Fibroblast of villous mesenchyme (primary cell): ENCODE measurements around the gene CUL9. TPM values are rescaled to one million over a fixed set of nuclear protein-coding genes. Genes with fewer than 3 reads are reported as not detected.

ENCODE experiments used
- DNase-seq: peaks from one replicate; pipeline ENCODE4 v3.0.0-alpha.2; 2010; ENCODE audit warnings: low read depth
- H3K4me3 ChIP-seq: 2 replicates; pipeline ENCODE4 v1.5.1; 2011; ENCODE audit warnings: low read depth, mild to moderate bottlenecking, low read length
- total RNA-seq: library from RNA; depleted of rRNA; stranded (reverse); fragments of >200 nt; gene quantifications from 2 replicates; pipeline ENCODE4 v1.2.3, GENCODE V29; 2012
- TF ChIP-seq, protein P1 (sequence below): IDR thresholded peaks from 2 replicates; pipeline ENCODE4 v1.5.1; 2012; ENCODE audit warnings: low read depth, mild to moderate bottlenecking, low read length; ENCODE audit not compliant: insufficient read depth

The CUL9 gene
- total RNA-seq, 1 donor = 23.3 TPM

DNA sequence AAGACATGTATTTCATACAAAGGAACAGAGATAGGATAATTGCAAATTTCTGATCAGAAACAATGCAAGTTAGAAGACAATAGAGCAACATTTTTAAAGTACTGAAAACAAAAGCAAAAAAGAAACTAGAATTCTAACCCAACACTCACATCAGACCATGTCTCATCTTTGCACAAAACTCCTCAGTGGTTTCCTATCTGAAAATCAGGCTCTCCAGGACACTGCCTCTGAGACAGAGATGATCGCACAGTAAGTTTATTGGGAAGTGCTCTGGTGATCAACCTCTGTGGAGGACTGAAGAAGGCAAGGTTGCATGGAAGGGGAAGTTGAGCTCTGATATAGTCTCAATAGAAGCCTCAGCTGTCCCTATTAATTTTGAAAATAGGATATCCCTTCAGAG lies 59.0 kb downstream of the CUL9 start:
- no peak for DNase-seq
- TF ChIP-seq, protein P1, sequence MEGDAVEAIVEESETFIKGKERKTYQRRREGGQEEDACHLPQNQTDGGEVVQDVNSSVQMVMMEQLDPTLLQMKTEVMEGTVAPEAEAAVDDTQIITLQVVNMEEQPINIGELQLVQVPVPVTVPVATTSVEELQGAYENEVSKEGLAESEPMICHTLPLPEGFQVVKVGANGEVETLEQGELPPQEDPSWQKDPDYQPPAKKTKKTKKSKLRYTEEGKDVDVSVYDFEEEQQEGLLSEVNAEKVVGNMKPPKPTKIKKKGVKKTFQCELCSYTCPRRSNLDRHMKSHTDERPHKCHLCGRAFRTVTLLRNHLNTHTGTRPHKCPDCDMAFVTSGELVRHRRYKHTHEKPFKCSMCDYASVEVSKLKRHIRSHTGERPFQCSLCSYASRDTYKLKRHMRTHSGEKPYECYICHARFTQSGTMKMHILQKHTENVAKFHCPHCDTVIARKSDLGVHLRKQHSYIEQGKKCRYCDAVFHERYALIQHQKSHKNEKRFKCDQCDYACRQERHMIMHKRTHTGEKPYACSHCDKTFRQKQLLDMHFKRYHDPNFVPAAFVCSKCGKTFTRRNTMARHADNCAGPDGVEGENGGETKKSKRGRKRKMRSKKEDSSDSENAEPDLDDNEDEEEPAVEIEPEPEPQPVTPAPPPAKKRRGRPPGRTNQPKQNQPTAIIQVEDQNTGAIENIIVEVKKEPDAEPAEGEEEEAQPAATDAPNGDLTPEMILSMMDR = no peak

DNA sequence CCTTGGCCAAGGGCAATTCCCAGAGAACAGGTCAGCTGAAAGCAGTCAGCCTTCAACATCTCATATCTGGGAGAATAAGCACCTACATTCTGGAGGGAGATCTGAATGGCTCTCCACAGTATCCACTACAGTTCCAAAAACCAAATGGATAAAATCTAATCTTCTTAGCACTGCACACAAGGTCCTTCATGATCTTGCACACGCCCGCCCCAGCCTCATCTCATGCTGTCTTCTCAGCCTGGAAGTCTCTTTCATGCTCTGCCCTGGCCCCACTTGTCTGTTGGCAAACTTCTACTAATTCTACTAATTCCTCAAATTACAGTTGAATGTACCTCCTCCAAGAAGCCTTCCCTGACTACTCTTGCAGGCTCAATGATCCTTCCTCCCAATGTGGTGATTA lies 59.5 kb downstream of the CUL9 start:
- TF ChIP-seq, protein P1 = no peak
- no peak for DNase-seq

More for the DNA sequence above, 59.0 kb downstream of the CUL9 start:
- H3K4me3 ChIP-seq = no peak overlapping the region

DNA sequence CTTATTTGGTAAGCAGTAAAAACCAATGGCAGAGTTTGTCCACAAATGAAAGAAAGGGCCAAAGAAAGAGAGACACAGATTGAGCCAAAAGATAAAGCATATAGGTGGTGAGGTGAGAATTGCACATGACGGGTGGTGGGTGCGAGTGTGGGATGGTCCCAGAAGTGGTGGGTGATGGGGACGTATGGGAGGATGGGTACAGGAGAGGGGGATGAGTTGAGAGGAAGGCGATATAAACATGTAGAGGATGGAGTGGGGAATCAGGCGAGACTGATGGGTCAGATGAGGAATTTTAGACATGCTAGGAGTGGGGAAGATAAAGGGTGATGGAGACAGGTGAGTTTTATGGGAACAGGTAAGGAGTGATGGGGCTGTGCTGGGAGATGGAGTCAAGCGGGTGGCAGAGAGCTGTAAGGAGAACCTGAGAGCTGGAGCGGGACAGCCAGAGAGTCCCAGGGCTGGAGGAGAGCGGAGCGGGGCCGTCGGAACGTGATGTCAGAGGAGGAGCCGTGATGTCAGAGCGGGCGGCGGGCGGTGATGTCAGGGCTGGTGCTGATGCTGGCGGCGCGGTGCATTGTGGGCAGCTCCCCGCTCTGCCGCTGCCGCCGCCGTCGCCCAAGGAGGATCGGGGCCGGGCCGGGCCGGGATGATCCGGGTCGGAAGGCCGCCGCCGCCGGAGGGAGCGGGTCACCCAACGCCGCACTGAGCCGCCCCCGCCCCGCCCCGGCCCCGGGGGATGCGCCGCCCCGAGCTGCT lies 61.1 kb downstream of the CUL9 start, which contains the start of gene TTBK1:
Gene TTBK1 (plus strand): TSS at position 574 of the 756 bp plus-strand sequence. CDS start 3,180 bp downstream, outside the sequence.
- TF ChIP-seq, protein P1 = no peak
- no peak within 1 kb of the TSS for H3K4me3 ChIP-seq
- DNase-seq = no peak

More for the DNA sequence above, 59.5 kb downstream of the CUL9 start:
- H3K4me3 ChIP-seq = no peak overlapping the region

DNA sequence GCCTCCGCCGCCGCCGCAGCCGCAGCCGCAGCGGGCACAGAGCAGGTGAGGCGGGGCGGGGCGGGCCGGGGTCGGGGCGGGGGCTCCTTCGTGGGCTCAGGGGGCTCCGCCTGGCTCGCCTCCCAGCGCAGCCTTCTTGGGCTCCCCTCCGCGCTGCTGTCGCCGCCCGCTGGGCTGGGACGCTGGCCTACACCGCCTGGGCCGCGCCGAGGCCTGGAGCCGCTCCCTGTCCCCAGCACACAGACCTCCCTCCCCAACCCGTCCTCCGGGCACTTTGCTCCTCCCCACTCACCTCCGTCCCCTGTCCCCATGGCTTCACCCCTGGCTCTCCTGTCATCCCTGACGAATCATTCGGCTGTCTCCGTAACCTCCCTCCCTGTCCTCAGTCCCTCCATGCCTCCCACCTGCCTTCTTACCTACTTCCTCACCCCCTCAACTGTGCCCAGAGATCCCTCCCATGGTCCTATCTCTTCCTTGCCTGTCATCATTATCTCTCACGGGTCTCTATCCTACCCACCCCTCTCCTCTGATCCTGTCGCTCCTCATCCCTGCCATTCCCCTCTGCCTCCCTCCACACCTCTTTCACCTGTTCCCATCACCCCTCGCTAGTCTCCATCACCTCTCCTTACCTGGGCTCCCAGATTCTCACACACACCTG lies 61.8 kb downstream of the CUL9 start:
- H3K4me3 ChIP-seq = no peak overlapping the region
- TF ChIP-seq, protein P1 = no peak
- no peak for DNase-seq

DNA sequence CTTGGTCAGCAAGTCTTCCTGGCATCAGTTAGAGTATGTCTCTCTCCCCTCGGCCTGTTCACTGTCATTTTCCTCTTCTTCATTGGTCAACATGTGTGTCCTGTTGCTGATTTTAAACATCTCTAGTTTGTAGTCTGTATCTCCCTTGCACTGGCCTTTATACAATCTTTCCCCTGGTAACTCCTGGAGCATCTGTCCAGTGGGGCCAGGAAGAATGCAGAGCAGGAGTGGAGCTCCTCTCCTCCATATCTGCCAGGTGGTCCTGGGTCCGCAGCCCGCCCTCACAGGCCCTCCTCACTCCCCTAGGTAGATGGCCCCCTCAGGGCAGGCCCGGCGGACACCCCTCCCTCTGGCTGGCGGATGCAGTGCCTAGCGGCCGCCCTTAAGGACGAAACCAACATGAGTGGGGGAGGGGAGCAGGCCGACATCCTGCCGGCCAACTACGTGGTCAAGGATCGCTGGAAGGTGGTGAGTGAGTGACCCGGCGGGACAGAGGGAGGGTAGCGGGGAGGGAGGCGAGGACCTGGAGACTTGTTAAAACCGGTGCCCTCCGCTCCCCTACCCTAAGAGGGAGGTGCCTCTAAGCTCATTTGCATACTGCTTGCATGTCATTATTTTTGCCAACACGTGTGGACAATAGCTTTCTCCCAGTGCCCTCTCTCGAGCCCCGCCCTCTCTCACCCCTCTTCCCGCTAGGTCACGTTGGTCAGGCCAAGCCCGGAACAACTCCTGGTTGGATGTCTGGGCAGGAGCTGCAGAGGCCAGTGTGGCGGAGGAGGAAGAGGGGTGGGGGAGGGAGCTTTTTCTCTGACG lies 64.5 kb downstream of the CUL9 start:
- H3K4me3 ChIP-seq = peak overlapping the region; percentile 52
- peak; percentile 5 for DNase-seq
- TF ChIP-seq, protein P1 = no peak

DNA sequence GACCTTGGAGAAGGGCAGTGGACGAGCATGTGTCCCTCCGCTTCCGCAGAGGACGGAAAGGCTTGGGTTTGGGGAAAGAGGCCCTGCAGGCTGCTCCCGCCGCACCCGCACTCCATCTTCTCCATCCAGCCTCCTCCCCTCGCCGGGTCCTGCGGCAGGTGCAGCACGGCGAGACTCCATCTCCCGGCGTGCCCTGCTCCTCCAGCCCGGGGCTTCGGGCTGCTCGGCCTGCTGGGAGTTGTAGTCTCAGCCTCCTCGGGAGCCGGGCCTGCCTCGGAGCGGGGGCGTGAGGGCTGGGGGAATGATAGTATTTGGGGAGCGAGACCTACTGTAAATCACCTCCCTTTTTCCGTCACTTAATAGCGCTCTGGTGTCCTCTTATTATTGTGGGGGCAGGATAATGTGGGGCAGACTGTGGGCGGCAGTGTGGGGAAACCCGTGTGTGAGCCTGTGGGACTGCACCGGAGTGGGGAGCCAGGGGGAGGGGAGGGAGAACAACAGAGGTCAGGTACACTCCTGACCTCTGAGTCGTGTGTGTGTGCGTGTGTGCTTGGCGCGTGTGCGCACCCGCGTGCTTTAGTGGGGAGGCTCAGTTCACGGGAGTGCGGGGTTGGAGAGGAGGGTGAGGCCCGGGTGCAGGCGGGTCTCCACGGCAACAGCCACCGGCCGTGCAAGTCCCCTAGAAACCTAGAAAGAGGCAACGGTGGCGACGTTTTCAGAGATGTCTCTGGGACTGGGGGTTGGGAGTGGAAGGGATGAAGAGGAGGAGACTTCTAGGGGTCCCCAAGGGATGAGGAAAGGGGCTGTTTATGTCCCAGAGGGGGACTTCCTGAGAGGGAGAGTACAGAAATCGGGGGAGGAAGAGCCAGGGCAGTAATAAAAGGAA lies 65.4 kb downstream of the CUL9 start:
- TF ChIP-seq, protein P1 = no peak
- peak overlapping the region; percentile 52 for H3K4me3 ChIP-seq

More for the DNA sequence above, 65.4 kb downstream of the CUL9 start:
- peak; percentile 10 for DNase-seq
